Smooth muscle cell (in vitro differentiated cells): Measurements from ENCODE around the gene EPHA6. TPM values are rescaled to one million over a fixed set of nuclear protein-coding genes. Genes with fewer than 3 reads are reported as not detected.
"Not testable (repeated sequence)": the region's sequence is repeated elsewhere in the genome, so short reads cannot be mapped to it uniquely, and the experiment has no call there.

Source experiments
- DNase-seq: peaks from one replicate; lab custom pipeline; 2025; ENCODE audit not compliant: unreplicated experiment; lab: John Stamatoyannopoulos, UW
- H2AFZ ChIP-seq: fragments of 200-600 bp; sonication (generic); 2 replicates; pipeline ENCODE4 v1.6.0; 2016; ENCODE audit warnings: antibody characterized with exemption, low read depth, mild to moderate bottlenecking
- H3F3A ChIP-seq: fragments of 200-600 bp; sonication (generic); 2 replicates; pipeline ENCODE4 v1.6.0; 2017; ENCODE audit warnings: antibody characterized with exemption, low read depth
- H3K27ac ChIP-seq: fragments of 200-600 bp; sonication (generic); 2 replicates; pipeline ENCODE4 v1.5.1; 2016; ENCODE audit warnings: low read depth, mild to moderate bottlenecking
- H3K27me3 ChIP-seq: fragments of 200-600 bp; sonication (generic); 2 replicates; pipeline ENCODE4 v1.6.1; 2016; ENCODE audit warnings: low read depth, mild to moderate bottlenecking
- H3K36me3 ChIP-seq: fragments of 200-600 bp; sonication (generic); 2 replicates; pipeline ENCODE4 v1.5.1; 2016; ENCODE audit warnings: low read depth
- H3K4me1 ChIP-seq: fragments of 200-600 bp; sonication (generic); 2 replicates; pipeline ENCODE4 v1.5.1; 2016; ENCODE audit warnings: low read depth
- H3K4me2 ChIP-seq: fragments of 200-600 bp; sonication (generic); 2 replicates; pipeline ENCODE4 v1.6.0; 2016; ENCODE audit warnings: mild to moderate bottlenecking
- H3K4me3 ChIP-seq: fragments of 200-600 bp; sonication (generic); 2 replicates; pipeline ENCODE4 v1.5.1; 2016; ENCODE audit warnings: mild to moderate bottlenecking
- H3K79me2 ChIP-seq: fragments of 200-600 bp; sonication (generic); 2 replicates; pipeline ENCODE4 v1.6.0; 2016; ENCODE audit warnings: low read depth, mild to moderate bottlenecking
- H3K9ac ChIP-seq: fragments of 200-600 bp; sonication (generic); 2 replicates; pipeline ENCODE4 v1.6.0; 2016; ENCODE audit warnings: low read depth
- H3K9me3 ChIP-seq: fragments of 200-600 bp; sonication (generic); replicated peaks from 2 replicates; pipeline ENCODE4 v1.5.1; 2016; ENCODE audit warnings: low read depth
- H4K20me1 ChIP-seq: fragments of 200-600 bp; sonication (generic); 2 replicates; pipeline ENCODE4 v1.6.0; 2016; ENCODE audit warnings: low read depth
- CTCF ChIP-seq: fragments of 200-600 bp; sonication (generic); IDR thresholded peaks from 2 replicates; pipeline ENCODE4 v1.5.1; 2017; ENCODE audit warnings: borderline replicate concordance, mild to moderate bottlenecking, antibody characterized with exemption; ENCODE audit not compliant: insufficient read depth, poor library complexity, severe bottlenecking
- WGBS: methylation state at CpG from one replicate; pipeline ENCODE4 v1.1.7; 2016; ENCODE audit warnings: low lambda C conversion rate; 5-methylcytosine and 5-hydroxymethylcytosine counted together
- polyA plus RNA-seq: library from polyadenylated mRNA; unstranded; fragments of >200 nt; fragmentation: Nextera tagmentation; extraction: Ambion mirVana; gene quantifications from 2 replicates; pipeline ENCODE4 v1.2.1, GENCODE V29; 2016
- total RNA-seq: library from RNA; depleted of rRNA; stranded (reverse); fragments of >200 nt; gene quantifications from 2 replicates; pipeline ENCODE4 v1.2.3, GENCODE V29; 2014

The EPHA6 gene
- total and polyA plus RNA-seq, 2 experiments from 2014 or later, result 0.36 to 0.51 TPM

- Histone ChIP-seq H3K36me3 (no peaks in the 10 kb centered on the region), H3K4me2 (no peak overlapping the region), H2AFZ (no peak overlapping the region), H3K27ac (no peak overlapping the region), H3K9me3 (no peaks in the 10 kb centered on the region), H3F3A (no peaks in the 10 kb centered on the region), H3K4me3 (no peak overlapping the region), H4K20me1 (no peaks in the 10 kb centered on the region), H3K27me3 (no peaks in the 10 kb centered on the region), H3K79me2 (no peaks in the 10 kb centered on the region), H3K4me1 (no peaks in the 10 kb centered on the region), H3K9ac (no peak overlapping the region)
- DNase-seq, result no peak
- TF ChIP-seq CTCF, result no peak
- 82% methylated on average over 2 of the region's 2 CpGs for WGBS
These were observed 796.2 kb downstream of the EPHA6 start for GRCh38 chr3:97610626-97611025.

GRCh38 chr3:97612632-97613031 lies 798.2 kb downstream of the EPHA6 start:
- H2AFZ ChIP-seq, result no peak overlapping the region
- no peaks in the 10 kb centered on the region for H4K20me1 ChIP-seq
- no peak overlapping the region for H3K9ac ChIP-seq
- no peak for TF ChIP-seq CTCF
- H3F3A ChIP-seq, result no peaks in the 10 kb centered on the region
- WGBS, result 94% methylated on average over 1 of the region's 1 CpG
- no peaks in the 10 kb centered on the region for H3K36me3 ChIP-seq
- H3K27ac ChIP-seq, result no peak overlapping the region
- H3K4me1 ChIP-seq, result no peaks in the 10 kb centered on the region
- H3K27me3 ChIP-seq, result no peaks in the 10 kb centered on the region
- no peaks in the 10 kb centered on the region for H3K9me3 ChIP-seq
- H3K4me3 ChIP-seq, result no peak overlapping the region
- H3K79me2 ChIP-seq, result no peaks in the 10 kb centered on the region
- H3K4me2 ChIP-seq, result no peak overlapping the region
- DNase-seq, result no peak

- Histone ChIP-seq H2AFZ (no peak overlapping the region), H3K9me3 (no peaks in the 10 kb centered on the region), H3K4me2 (no peak overlapping the region), H4K20me1 (no peaks in the 10 kb centered on the region), H3K79me2 (no peaks in the 10 kb centered on the region), H3K27ac (no peak overlapping the region), H3K27me3 (no peaks in the 10 kb centered on the region), H3K4me1 (no peaks in the 10 kb centered on the region), H3K4me3 (no peak overlapping the region), H3K36me3 (no peaks in the 10 kb centered on the region), H3K9ac (no peak overlapping the region), H3F3A (no peaks in the 10 kb centered on the region)
- TF ChIP-seq CTCF, result no peak
- 89% methylated on average over 2 of the region's 2 CpGs for WGBS
- no peak for DNase-seq
These were observed 798.7 kb downstream of the EPHA6 start for GRCh38 chr3:97613139-97613538.

- WGBS, result 84% methylated on average over 1 of the region's 1 CpG
- not testable (repeated sequence) for H3K9me3 ChIP-seq, H3K79me2 ChIP-seq, H2AFZ ChIP-seq, H3K4me2 ChIP-seq, H3K9ac ChIP-seq, H3K27me3 ChIP-seq, H3F3A ChIP-seq, H3K4me1 ChIP-seq, H3K36me3 ChIP-seq, H3K27ac ChIP-seq, H4K20me1 ChIP-seq, H3K4me3 ChIP-seq, DNase-seq
These were observed 806.1 kb downstream of the EPHA6 start for GRCh38 chr3:97620514-97620913.
